WTC11 (cell line): ENCODE results near the gene CORO1C. TPM values are rescaled to one million over a fixed set of nuclear protein-coding genes. Genes with fewer than 3 reads are reported as not detected.

ENCODE experiments used
- ATAC-seq: fragments of 200-7000 bp; cut with Tn5 transposase; 2 replicates; pipeline ENCODE4 v1.10.0; 2021; ENCODE audit warnings: mild to moderate bottlenecking, moderate library complexity
- CTCF ChIA-PET: fragments of 300-600 bp; sonication (Branson Sonifier 250); formaldehyde crosslinking; loops from one replicate; lab custom pipeline; 2021; ENCODE audit warnings: antibody characterized with exemption; lab: Charles Lee
- POLR2A ChIA-PET: fragments of 350-600 bp; sonication (Branson Sonifier 250); formaldehyde crosslinking; loops from one replicate; lab custom pipeline; 2021; ENCODE audit warnings: antibody characterized with exemption; lab: Charles Lee
- DNase-seq: peaks from one replicate; pipeline ENCODE4 v3.0.0; 2021; ENCODE audit warnings: low spot score
- H3K27ac Mint-ChIP-seq: 2 replicates; pipeline ENCODE4 v1.8.0; 2021; ENCODE audit warnings: mixed read lengths
- H3K27me3 Mint-ChIP-seq: 2 replicates; pipeline ENCODE4 v1.8.0; 2021; ENCODE audit warnings: low read depth, mild to moderate bottlenecking, moderate library complexity, mixed read lengths
- H3K36me3 Mint-ChIP-seq: 2 replicates; pipeline ENCODE4 v1.8.0; 2021; ENCODE audit warnings: mixed read lengths
- H3K4me1 Mint-ChIP-seq: 2 replicates; pipeline ENCODE4 v1.8.0; 2022; ENCODE audit warnings: mixed read lengths
- H3K4me3 Mint-ChIP-seq: 2 replicates; pipeline ENCODE4 v1.8.0; 2021; ENCODE audit warnings: mild to moderate bottlenecking, moderate library complexity, mixed read lengths
- H3K9me3 Mint-ChIP-seq: 2 replicates; pipeline ENCODE4 v1.8.0; 2021; ENCODE audit warnings: mixed read lengths
- CREB1 ChIP-seq: sonication (generic); formaldehyde crosslinking; IDR thresholded peaks from 2 replicates; pipeline ENCODE4 v1.8.0; 2023; ENCODE audit warnings: mild to moderate bottlenecking, missing genetic modification reagents
- E2F4 ChIP-seq: sonication (generic); formaldehyde crosslinking; IDR thresholded peaks from 2 replicates; pipeline ENCODE4 v1.8.1; 2022; ENCODE audit warnings: low read depth, mild to moderate bottlenecking, moderate library complexity, missing genetic modification reagents, borderline replicate concordance
- EMX1 ChIP-seq: fragments of 250-450 bp; sonication (Bioruptor Pico); IDR thresholded peaks from 2 replicates; pipeline ENCODE4 v1.8.0; 2021; ENCODE audit warnings: mild to moderate bottlenecking
- FOXJ3 ChIP-seq: sonication (generic); formaldehyde crosslinking; IDR thresholded peaks from 2 replicates; pipeline ENCODE4 v1.9.0; 2021; ENCODE audit warnings: missing genetic modification reagents, mild to moderate bottlenecking, borderline replicate concordance
- FOXP4 ChIP-seq: sonication (generic); formaldehyde crosslinking; IDR thresholded peaks from 2 replicates; pipeline ENCODE4 v1.8.0; 2022; ENCODE audit warnings: mild to moderate bottlenecking, missing genetic modification reagents
- IRF2 ChIP-seq: sonication (generic); formaldehyde crosslinking; IDR thresholded peaks from 2 replicates; pipeline ENCODE4 v1.8.0; 2022; ENCODE audit warnings: low read depth, missing genetic modification reagents, borderline replicate concordance
- JUN ChIP-seq: sonication (generic); formaldehyde crosslinking; IDR thresholded peaks from 2 replicates; pipeline ENCODE4 v1.8.0; 2023; ENCODE audit warnings: mild to moderate bottlenecking, missing genetic modification reagents
- MYBL2 ChIP-seq: sonication (generic); formaldehyde crosslinking; IDR thresholded peaks from 2 replicates; pipeline ENCODE4 v1.8.1; 2023; ENCODE audit warnings: mild to moderate bottlenecking, moderate library complexity, missing genetic modification reagents
- OVOL2 ChIP-seq: fragments of 250-450 bp; sonication (Bioruptor Pico); IDR thresholded peaks from 2 replicates; pipeline ENCODE4 v1.9.0; 2021; ENCODE audit warnings: mild to moderate bottlenecking, borderline replicate concordance
- TEAD4 ChIP-seq: sonication (generic); formaldehyde crosslinking; IDR thresholded peaks from 2 replicates; pipeline ENCODE4 v1.8.0; 2022; ENCODE audit warnings: mild to moderate bottlenecking, missing genetic modification reagents
- ZNF232 ChIP-seq: sonication (generic); formaldehyde crosslinking; IDR thresholded peaks from 2 replicates; pipeline ENCODE4 v1.8.0; 2022; ENCODE audit warnings: mild to moderate bottlenecking, missing genetic modification reagents
- ZNF263 ChIP-seq: sonication (generic); formaldehyde crosslinking; IDR thresholded peaks from 2 replicates; pipeline ENCODE4 v1.8.1; 2022; ENCODE audit warnings: low read depth, mild to moderate bottlenecking, moderate library complexity, missing genetic modification reagents
- ZNF425 ChIP-seq: fragments of 250-450 bp; sonication (Bioruptor Pico); conservative IDR thresholded peaks from 2 replicates; pipeline ENCODE4 v1.9.0; 2021; ENCODE audit warnings: mild to moderate bottlenecking
- ZSCAN18 ChIP-seq: fragments of 250-450 bp; sonication (Bioruptor Pico); IDR thresholded peaks from 2 replicates; pipeline ENCODE4 v2.1.2; 2022; ENCODE audit warnings: mild to moderate bottlenecking, moderate library complexity
- total RNA-seq: library from RNA; stranded (reverse); gene quantifications from 3 replicates; pipeline ENCODE4 v1.2.3, GENCODE V29; 2021
- TF ChIP-seq, protein P1 (sequence below): sonication (generic); formaldehyde crosslinking; IDR thresholded peaks from 2 replicates; pipeline ENCODE4 v1.8.0; 2023; ENCODE audit warnings: missing genetic modification reagents, mild to moderate bottlenecking, borderline replicate concordance
- TF ChIP-seq, protein P2 (sequence below): sonication (generic); formaldehyde crosslinking; IDR thresholded peaks from 2 replicates; pipeline ENCODE4 v1.8.1; 2023; ENCODE audit warnings: mild to moderate bottlenecking, moderate library complexity, missing genetic modification reagents
- TF ChIP-seq, protein P3 (sequence below): sonication (generic); formaldehyde crosslinking; IDR thresholded peaks from 2 replicates; pipeline ENCODE4 v1.8.0; 2022; ENCODE audit warnings: mild to moderate bottlenecking, missing genetic modification reagents
- TF ChIP-seq, protein P4 (sequence below): sonication (generic); formaldehyde crosslinking; IDR thresholded peaks from 2 replicates; pipeline ENCODE4 v1.8.0; 2023; ENCODE audit warnings: missing genetic modification reagents

CORO1C gene
- total RNA-seq, 1 experiment from 2014 or later: 113 TPM

GRCh38 chr12:108683906-108684556 lies 47.3 kb downstream of the CORO1C start:
- POLR2A ChIA-PET: no interaction called here
- Mint-ChIP-seq H3K4me1 (peaks cover 22% of the 10 kb centered on the region), H3K36me3 (no peaks in the 10 kb centered on the region), H3K9me3 (no peaks in the 10 kb centered on the region), H3K27me3 (no peaks in the 10 kb centered on the region), H3K4me3 (no peak overlapping the region)
- ATAC-seq: no peak
- no peak for DNase-seq
- TF ChIP-seq, protein P1, sequence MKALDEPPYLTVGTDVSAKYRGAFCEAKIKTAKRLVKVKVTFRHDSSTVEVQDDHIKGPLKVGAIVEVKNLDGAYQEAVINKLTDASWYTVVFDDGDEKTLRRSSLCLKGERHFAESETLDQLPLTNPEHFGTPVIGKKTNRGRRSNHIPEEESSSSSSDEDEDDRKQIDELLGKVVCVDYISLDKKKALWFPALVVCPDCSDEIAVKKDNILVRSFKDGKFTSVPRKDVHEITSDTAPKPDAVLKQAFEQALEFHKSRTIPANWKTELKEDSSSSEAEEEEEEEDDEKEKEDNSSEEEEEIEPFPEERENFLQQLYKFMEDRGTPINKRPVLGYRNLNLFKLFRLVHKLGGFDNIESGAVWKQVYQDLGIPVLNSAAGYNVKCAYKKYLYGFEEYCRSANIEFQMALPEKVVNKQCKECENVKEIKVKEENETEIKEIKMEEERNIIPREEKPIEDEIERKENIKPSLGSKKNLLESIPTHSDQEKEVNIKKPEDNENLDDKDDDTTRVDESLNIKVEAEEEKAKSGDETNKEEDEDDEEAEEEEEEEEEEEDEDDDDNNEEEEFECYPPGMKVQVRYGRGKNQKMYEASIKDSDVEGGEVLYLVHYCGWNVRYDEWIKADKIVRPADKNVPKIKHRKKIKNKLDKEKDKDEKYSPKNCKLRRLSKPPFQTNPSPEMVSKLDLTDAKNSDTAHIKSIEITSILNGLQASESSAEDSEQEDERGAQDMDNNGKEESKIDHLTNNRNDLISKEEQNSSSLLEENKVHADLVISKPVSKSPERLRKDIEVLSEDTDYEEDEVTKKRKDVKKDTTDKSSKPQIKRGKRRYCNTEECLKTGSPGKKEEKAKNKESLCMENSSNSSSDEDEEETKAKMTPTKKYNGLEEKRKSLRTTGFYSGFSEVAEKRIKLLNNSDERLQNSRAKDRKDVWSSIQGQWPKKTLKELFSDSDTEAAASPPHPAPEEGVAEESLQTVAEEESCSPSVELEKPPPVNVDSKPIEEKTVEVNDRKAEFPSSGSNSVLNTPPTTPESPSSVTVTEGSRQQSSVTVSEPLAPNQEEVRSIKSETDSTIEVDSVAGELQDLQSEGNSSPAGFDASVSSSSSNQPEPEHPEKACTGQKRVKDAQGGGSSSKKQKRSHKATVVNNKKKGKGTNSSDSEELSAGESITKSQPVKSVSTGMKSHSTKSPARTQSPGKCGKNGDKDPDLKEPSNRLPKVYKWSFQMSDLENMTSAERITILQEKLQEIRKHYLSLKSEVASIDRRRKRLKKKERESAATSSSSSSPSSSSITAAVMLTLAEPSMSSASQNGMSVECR (CRISPR knock-in tag): no peak
- TF ChIP-seq EMX1 (CRISPR knock-in tag): no peak
- TF ChIP-seq ZNF425 (CRISPR knock-in tag): no peak
- no peak for TF ChIP-seq FOXJ3 (CRISPR knock-in tag)
- TF ChIP-seq ZSCAN18 (CRISPR knock-in tag): no peak
- no peak for TF ChIP-seq JUN (CRISPR knock-in tag)
- TF ChIP-seq, protein P2, sequence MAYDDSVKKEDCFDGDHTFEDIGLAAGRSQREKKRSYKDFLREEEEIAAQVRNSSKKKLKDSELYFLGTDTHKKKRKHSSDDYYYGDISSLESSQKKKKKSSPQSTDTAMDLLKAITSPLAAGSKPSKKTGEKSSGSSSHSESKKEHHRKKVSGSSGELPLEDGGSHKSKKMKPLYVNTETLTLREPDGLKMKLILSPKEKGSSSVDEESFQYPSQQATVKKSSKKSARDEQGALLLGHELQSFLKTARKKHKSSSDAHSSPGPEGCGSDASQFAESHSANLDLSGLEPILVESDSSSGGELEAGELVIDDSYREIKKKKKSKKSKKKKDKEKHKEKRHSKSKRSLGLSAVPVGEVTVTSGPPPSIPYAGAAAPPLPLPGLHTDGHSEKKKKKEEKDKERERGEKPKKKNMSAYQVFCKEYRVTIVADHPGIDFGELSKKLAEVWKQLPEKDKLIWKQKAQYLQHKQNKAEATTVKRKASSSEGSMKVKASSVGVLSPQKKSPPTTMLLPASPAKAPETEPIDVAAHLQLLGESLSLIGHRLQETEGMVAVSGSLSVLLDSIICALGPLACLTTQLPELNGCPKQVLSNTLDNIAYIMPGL: no peak
- TF ChIP-seq FOXP4 (CRISPR knock-in tag): no peak
- no peak for TF ChIP-seq ZNF232 (CRISPR knock-in tag)
- no peak for TF ChIP-seq ZNF263 (CRISPR knock-in tag)
- TF ChIP-seq, protein P3, sequence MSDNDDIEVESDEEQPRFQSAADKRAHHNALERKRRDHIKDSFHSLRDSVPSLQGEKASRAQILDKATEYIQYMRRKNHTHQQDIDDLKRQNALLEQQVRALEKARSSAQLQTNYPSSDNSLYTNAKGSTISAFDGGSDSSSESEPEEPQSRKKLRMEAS (CRISPR knock-in tag): no peak
- no peak for TF ChIP-seq MYBL2 (CRISPR knock-in tag)
- TF ChIP-seq TEAD4: no peak
- TF ChIP-seq, protein P4, sequence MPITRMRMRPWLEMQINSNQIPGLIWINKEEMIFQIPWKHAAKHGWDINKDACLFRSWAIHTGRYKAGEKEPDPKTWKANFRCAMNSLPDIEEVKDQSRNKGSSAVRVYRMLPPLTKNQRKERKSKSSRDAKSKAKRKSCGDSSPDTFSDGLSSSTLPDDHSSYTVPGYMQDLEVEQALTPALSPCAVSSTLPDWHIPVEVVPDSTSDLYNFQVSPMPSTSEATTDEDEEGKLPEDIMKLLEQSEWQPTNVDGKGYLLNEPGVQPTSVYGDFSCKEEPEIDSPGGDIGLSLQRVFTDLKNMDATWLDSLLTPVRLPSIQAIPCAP (CRISPR knock-in tag): no peak
- no peak for TF ChIP-seq CREB1 (CRISPR knock-in tag)
- no peak for TF ChIP-seq E2F4 (CRISPR knock-in tag)
- no peak for TF ChIP-seq IRF2
- TF ChIP-seq OVOL2 (CRISPR knock-in tag): no peak
- TF ChIP-seq, all 79 proteins: peak for 0
- CTCF ChIA-PET: interaction anchor here (1.0 to 2.6 kb wide), 3 partner anchors 19 to 772 kb away, joined by 3 to 13 read pairs (median 3); no protein-coding TSS in a partner anchor
- peak overlapping the region; percentile 81 for H3K27ac Mint-ChIP-seq
